HG03565 (cell line): Measurements from ENCODE around the gene CELA2B.
"Not testable (repeated sequence)": the region's sequence is repeated elsewhere in the genome, so short reads cannot be mapped to it uniquely, and the experiment has no call there.

Source experiments
- ATAC-seq: cut with Tn5 transposase; IDR thresholded peaks from one replicate; pipeline ENCODE4 v1.9.1; 2021; ENCODE audit warnings: mild to moderate bottlenecking, moderate library complexity; ENCODE audit not compliant: unreplicated experiment

CELA2B gene

DNA sequence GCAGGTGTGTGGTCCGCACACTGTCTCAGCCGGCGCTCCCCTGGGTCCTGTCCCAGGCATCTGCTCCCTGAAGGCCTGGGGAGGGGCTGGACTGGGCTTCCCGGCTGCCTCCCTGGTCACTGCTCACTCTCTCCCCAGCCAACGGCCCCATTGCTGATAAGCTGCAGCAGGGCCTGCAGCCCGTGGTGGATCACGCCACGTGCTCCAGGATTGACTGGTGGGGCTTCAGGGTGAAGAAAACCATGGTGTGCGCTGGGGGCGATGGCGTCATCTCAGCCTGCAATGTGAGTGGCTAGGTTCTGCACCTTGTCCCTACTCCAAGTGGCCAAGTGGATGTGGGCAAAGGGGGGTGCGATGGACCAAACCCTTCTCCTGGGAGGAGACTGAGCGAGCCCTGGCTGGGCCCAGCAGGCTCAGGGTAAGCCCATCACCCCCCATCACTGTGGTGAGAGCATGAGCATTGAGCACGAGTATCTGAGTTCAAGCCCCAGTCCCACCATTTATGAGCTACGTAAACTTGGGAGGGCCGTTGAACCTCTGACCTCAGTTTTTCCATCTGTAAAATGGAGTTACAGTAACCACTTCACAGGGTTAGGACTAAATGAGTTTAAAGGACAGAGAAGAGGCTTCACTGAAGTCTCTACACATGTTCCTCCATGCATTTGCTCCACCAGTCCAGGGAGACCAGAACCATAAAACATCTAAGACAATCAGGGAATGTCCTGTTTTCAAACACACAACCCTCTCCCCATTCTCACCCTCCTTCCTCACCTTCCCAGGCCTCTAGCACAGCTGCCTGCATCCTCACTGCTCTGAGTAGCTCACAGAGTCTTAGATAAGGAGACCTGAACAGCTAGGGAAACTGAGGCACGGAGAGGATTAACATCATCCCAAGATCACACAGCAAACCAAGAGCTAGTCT, 31.2 kb upstream of the CELA2B start:
- no peak for ATAC-seq

DNA sequence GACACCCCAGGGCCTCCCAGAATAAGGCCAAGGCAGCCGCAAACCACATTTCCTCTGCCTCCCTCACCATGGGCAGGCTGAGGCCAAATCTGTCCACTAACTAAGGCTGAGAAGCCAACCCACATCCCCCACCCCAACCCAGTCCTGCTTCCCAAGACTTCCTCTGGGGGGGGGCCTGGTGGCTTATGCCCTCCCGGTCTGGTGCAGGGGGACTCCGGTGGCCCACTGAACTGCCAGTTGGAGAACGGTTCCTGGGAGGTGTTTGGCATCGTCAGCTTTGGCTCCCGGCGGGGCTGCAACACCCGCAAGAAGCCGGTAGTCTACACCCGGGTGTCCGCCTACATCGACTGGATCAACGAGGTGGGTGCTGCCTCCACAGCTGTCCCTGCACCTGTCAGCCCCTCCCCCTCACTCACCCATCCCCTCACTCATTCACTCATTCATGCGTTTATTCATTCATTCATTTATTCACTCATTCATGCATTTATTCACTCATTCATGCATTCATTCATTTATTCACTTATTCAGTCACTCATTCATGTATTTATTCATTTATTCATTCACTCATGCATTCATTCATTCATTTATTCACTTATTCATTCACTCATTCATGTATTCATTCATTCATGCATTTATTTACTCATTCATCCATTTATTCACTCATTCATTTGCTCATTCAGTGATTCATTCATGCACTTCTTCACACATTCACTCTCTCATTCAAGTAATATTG, 30.3 kb upstream of the CELA2B start:
- ATAC-seq, result no peak

DNA sequence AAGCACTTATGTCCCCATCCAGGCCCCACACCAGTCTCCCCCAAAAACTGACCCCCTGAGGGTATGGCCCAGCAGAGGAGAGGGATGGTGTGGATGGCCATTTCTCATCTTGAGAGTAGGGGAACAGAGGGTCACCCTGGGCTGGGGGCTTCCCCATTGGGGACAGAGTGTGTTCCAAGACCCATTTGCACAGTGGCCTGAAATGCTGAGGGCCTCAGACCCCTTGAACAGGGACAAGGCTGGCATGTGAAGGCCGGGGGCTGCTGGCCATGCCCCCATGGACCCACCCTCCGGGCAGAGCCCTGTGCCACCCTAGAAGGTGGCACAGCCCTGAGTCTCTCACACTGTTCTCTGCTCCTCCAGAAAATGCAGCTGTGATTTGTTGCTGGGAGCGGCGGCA, 29.7 kb upstream of the CELA2B start:
- no peak for ATAC-seq

DNA sequence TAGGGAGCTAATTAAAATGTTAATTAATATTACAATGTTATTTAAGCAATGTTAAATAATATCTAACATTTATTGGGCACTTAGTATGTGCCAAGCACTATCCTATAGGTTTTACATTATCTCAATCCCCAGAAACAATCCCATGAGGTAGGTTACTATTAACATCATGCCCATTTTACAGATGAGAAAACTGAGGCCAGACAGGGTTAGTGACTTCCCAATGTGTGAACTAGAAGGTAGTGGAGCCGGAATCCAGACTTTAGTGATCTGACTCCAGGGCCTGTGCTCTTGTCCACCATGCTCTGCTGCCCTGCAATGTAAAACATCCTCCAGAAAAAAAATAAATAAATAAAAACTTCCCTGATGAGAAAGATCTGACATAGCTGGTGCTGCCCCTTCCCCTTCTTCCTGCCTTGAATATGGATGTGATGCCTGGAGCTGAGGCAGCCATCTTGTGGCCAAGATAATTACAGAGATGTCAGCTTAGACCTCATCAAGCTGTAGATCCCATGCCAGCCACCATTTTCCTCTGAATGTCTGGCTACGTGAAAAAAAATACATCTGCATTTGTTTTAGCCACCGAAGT, 26.9 kb upstream of the CELA2B start:
- ATAC-seq, result no peak

DNA sequence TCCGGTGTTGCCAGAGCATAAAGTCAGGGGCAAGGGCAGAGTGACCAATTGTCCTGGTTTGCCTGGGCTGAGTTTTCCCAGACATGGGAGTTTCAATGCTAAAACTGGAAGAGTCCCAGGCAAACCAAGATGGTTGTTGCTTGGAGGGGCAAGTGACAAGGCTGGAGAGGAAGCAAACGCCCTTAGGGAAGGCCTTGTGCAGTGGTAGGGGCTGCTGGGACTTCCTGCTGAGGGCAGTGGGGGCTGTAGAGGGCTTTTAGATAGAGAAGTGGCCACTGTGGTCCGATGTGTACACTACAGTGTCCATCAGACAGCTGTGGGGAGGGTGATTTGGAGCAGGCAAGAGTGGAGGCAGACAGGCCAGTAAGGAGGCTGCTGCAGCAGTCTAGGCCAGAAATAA, 26.3 kb upstream of the CELA2B start:
- ATAC-seq, result no peak

DNA sequence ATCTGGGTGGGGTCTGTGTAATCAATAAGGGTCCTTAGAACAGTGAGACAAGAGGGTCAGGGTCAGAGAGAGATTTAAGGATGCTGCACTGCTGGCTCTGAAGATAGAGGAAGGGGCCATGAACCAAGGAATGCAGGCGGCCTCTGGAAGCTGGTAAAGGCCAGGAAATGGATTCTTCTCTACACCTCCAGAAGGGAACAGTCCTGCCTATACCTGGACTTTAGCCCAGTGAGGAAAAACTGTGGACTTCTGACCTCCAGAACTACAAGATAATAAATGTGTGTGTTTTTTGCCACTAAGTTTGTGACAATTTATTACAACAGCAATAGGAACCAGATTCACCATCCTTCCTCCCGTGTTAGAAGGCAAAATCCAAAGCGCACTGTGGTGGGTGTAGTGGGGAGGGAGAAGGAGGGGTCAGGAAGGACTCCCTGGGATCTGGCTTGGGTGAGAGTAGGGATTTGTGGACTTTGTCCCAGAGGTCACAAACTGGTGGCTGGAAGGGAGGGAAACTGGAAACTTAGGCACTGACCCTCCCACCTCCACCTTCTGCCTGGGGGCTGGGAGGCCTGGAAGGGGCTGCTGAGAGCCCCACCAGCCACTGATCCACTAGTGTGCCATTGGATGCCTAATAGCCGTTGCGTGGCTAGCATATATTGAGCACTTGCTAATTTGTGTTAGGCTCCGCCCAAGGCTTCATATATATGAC, 24.7 kb upstream of the CELA2B start:
- ATAC-seq, result no peak

DNA sequence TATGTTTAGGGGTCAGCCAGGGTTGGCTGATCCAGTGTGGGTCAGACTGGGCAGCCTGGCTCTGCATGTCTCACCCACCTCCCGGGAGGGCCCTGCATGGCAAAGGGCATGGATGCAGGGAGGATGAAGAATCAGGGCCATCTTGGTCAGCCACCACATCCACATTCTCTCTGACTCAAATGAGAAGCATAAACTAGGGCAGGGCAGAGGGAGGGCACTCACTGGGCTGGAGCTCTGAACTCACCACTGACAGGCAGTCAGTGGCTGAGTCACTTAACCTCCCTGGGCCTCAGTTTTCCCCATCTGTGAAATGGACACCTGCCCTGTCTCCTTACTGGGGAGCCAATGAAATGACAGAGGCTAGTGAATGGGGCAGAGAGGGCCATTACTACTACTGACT, 23.7 kb upstream of the CELA2B start:
- ATAC-seq, result no peak

DNA sequence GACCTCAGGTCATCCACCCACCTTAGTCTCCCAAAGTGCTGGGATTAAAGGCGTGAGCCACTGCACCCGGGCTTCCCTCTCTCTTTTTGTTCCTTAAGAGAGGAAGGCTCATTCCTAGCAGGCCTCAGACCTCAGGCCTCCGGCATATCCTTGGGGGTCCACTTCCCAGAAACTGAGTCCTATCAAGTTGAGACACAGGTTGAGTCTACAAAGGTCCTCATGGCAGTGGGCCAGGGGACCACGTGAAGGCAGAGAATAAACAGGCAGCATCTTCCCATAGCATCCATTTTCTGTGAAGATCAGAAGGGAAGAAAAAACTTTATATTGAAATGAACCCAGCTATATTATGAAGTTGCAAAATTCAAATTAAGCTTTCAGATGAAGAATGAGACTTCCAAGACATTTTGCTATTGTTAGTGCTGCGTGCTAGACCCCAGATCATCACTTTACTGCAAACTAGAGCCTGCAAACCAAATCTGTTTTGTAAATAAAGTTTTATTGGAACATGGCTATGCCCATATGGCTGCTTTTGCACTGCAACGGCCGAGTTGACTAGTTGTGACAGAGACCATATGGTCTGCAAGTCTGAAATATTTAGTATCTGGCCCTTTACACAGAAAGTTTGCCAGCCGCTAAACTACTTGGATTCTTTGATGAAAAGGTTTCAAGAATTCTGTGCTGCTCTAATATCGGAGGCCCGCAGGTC, 22.9 kb upstream of the CELA2B start:
- ATAC-seq, result no peak

DNA sequence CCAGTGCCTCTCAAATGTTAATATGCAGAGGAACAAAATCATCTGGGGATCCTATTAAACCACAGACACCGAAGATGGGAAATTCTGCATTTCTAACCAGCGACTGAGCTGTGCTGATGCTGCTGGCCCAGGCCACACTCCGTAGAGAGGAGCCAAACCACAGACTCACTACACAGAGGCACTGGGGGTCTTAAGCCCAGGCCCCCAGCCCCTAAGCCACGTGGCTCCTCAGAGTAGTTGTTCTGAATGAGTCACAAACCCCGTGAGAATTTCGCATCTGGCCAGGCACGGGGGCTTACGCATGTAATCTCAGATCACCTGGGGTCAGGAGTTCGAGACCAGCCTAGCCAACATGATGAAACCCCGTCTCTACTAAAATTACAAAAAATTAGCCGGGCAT, 22.2 kb upstream of the CELA2B start:
- no peak for ATAC-seq

DNA sequence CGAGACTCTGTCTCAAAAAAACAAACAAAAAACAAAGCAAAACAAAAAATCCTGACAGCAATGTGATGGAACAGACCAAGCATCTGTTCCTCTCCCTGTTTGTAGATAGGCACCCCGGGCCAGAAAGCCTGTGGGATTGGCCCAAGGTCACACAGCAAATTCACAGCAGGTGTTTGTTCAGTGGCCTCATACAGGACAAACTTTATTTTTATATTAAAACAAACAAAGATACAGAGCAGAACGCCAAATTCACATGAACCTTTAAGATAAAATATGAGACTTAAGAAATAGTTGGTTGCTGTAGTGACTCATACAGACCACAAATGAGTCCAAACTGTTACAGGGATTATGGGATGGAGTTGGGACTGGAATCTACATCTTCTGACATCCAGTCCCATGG, 21.6 kb upstream of the CELA2B start:
- no peak for ATAC-seq

DNA sequence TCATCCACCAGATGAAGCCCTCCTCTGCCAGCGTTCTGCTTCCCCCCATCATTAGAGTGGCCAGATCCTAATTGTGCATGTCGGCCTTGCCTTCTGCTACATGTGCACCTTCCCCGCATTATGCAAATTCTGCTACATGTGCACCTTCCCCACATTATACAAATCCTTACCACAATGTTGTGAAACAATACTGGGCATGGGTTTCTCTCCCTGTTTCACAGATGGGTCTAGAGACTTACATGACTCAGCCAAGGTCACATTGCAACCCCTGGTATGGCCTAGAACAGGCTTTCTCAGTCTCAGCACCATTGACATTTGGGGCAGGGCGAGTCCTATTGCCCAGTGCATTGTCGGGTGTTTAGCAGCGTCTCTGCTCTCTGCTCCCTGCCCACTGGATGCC, 20.4 kb upstream of the CELA2B start:
- ATAC-seq, result no peak

DNA sequence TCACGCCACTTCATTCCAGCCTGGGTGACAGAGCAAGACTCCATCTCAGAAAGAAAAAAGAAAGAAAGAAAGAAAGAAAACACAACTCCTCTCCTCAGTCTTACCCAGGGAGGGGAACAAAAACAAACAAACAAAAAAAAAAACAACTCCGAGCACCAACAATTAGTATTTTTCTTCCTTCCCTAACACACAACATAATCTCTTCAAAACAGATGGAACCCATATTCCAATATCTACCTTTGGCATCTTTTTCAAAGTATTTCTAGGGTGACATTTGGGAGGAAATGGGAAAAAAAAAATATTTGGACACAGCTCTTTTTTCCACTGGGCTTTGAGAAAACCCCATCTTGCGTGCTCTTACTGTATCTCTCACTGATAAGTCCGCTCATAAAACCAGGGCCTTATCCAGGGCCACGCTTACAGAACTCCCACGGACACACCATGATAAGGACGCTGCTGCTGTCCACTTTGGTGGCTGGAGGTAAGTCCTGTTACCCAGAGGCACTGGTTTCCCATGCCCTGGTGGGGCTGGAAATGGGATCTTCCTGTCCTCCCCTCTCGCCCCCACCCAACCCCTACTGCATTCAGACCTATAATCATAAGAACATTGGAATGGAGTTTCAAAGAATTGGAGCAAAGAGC, 19.5 kb upstream of the CELA2B start, which contains the start of gene CELA2A:
Gene CELA2A (plus strand): TSS at position 420 of the 642 bp plus-strand sequence. CDS start 22 bp downstream, at position 442.
- ATAC-seq, result no peak

DNA sequence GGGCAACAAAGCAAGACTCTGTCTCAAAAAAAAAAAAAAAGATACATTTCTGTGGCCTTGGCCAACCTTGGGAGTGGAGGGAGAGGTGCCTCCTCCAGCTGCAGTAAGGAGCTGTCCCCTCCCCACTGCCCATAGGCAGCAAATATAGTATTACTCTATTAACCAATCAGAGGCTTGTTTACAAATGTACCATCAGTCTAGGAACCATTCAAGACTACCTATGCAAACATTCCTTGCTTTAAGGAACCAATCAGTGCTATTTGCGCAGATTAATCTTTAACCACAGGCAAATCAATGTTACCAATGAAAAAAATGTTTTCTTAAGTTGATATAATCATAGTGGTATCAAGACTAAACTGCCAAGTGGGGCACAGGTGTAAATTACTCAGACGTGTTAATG, 18.3 kb upstream of the CELA2B start:
- no peak for ATAC-seq

DNA sequence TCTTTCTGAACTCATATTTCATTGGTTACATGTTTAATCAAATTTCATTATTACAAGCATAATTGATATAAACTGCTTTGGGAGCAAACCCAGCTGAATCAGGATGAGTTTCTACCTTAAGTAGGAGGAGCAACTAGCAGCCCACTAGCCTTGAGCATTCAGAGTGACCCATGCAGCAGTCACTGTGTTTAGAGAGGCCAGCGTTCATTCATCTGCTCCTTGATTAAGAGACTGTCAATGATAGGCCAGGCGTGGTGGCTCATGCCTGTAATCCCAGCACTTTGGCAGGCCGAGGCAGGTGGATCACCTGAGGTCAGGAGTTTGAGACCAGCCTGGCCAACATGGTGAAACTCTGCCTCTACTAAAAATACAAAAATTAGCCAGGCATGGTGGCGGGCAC, 17.5 kb upstream of the CELA2B start:
- ATAC-seq, result not testable (repeated sequence)

DNA sequence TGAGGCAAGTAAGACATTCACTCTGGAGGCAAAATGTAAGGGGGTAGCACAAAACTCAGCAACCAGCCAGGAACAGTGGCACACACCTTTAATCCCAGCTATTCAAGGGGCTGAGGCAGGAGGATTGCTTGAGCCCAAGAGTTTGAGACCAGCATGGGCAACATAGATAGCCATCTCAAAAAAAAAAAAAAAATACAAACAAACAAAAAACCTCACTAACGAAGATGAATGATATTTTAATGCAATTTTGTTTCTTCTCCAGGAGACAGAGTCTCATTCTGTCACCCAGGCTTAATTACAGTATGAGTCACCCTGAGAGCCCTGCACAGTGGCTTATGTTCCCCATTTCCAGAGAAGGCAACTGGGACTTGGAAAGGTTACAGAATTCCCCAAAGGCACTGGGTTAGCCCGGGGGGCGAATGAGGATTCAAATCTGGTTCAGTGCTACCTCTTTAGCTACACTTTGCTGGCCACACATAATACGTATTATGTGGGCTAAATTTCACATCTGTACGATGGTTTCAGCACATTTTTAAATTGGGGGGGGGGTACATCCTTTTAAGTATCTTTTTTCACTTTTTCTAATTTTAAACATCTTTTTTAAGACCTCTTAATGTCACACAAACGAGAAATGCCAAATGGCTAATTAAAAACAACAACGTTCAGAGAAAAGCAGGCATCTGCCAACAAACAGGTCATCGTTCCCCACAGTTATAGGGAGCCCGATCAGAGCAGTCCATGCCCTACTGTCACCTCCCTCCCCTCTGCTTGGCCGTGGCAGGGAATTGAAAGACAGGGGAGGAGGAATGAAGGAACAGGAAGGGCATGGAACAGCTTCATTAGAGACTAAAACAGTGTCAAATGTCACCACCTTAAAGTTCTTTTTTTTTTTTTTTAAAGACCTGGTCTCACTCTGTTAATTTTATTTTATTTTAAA, 15.9 kb upstream of the CELA2B start:
- ATAC-seq, result no peak

DNA sequence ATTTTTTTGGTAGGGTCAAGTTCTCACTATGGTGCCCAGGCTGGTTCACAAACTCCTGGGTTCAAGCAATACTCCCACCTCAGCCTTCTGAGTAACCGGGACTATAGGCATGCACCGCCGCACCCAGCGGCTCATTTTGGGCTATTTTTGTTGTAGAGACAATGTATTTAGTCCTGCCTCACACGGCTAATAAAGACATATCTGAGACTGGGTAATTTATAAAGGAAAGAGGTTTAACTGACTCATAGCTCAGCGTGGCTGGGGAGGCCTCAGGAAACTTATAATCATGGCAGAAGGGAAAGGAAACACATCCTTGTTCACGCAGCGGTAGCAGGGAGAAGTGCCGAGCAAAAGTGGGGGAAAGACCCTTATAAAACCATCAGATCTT, 15.2 kb upstream of the CELA2B start:
- no peak for ATAC-seq

DNA sequence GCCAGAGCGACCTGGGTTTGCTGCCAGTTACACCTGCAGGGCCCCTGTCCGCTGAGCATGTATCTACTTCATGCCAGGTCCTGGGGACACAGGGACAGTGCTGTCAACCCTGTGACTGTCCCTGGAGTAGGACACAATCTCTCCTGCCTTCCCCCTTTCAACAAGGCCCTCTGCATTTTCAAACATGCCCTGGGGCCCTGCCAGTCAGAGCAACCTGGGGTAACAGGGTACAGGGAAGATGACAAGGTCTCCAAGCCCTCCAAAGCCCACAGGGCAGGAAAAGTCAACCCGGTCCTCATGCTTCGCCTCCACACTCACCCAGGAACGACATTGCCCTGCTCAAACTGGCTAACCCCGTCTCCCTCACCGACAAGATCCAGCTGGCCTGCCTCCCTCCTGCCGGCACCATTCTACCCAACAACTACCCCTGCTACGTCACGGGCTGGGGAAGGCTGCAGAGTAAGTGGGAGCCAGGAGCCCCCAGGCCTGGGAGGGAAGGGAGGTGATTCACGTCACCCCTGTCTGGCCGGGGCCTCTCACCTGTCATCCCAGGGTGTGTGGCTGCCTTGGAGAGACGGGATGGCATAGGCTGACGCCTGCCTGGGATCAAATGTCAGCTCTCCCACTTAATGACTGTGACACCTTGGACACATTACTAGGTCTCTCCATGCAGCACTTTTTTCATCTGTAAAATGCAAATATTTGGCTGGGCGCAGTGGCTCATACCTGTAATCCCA, 12.7 kb upstream of the CELA2B start:
- ATAC-seq, result not testable (repeated sequence)

DNA sequence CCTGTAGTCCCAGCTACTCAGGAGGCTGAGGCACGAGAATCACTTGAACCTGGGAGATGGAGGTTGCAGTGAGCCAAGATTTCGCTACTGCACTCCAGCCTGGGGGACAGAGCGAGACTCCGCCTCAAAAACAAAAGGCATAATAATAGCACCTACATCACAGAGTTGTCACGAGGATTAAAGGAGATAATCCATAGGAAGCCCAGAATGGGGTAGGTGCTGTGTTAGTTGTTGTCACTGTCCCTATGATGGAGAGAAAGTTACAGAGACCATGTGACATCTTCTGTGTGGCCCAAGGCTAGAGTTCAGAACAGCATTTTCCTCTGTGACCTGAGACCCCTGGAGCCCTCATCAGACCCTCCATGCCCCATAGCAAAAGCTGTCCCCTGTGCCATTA, 12.0 kb upstream of the CELA2B start:
- ATAC-seq, result not testable (repeated sequence)
